Endometrial microvascular endothelial cells (primary cell): ENCODE measurements around the gene ZKSCAN2. TPM values are rescaled to one million over a fixed set of nuclear protein-coding genes. Genes with fewer than 3 reads are reported as not detected.

Experiments
- in situ Hi-C: cut with HindIII; loops from 2 replicates; pipeline ENCODE4 v1.10.0; 2017; ENCODE audit warnings: low sequenced_read_pairs, low pct_unique_long_range_greater_than_20kb; ENCODE audit errors: inconsistent ontology term
- total RNA-seq: library from RNA; depleted of rRNA; stranded (reverse); fragments of >200 nt; gene quantifications from one replicate; pipeline ENCODE4 v1.2.3, GENCODE V29; 2015; ENCODE audit errors: inconsistent ontology term

Gene ZKSCAN2
- total RNA-seq, 1 donor from 2014 or later, result 1.7 TPM

DNA sequence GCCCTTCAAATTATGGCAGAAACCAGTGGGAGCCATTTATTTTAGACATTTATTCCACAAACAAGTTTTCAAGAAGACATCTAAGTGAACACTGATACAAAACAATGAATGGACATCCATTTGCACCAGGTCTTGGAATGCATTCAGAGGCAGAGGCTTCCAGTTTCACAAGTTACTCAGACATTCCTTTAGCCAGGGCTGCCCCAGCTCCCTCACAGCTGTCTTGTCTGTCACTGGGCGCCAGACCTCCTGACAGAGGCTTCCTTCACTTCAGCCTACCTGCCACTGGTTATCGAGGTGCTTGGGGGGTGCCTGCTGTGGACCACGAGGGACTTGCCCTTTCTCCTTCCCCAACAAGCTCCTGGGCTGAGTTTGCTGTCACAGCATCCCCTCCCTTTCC, 21.7 kb downstream of the ZKSCAN2 start:
- in situ Hi-C loops, result no loop called here

DNA sequence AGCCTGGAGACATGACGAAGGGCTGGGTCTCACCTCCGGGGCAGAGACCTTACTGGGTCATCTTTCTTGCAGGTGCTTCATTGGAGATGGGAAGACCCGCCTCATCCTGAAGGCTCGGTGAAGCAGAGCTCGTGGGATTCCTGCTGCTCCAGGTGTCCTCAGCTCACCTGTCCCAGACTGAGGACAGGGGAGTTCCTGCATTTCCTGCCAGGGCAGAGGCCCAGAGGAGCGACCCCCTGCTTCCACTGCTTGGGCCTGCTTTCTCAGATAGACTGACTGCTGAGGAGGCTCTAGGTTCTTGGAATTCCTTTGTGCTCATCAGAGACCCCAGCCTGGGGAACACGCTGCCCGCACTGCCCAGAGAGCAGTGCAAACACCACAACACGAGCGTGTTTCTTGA, 29.3 kb downstream of the ZKSCAN2 start:
- in situ Hi-C loops, result no loop called here

DNA sequence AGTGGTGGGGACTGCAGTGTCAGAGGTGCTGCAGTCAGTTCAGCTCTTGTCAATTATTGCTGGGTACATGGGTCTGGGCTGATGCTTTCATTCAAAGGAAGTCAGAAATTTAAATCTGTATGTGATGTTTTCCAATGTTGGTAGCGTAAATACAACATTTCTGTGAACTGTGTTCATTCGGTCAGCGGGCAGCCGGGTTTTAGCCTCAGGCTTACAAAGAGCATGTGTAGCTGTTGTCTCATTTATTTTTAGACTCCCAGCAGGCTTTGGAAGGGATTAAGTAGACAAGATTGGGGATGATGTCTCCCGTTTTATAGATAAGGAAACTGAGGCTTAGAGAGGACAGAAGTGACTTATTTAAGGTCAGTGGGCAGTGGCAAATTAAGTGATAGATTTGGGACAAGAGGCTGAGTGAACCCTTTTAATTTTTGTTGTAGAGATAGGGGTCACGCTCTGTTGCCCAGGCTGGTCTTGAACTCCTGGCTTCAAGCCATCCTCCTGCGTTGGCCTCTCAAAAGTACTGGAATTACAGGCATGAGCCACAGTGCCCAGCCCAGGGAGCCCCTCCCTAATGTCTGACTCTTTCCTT, 32.8 kb downstream of the ZKSCAN2 start:
- in situ Hi-C loops, result no loop called here

DNA sequence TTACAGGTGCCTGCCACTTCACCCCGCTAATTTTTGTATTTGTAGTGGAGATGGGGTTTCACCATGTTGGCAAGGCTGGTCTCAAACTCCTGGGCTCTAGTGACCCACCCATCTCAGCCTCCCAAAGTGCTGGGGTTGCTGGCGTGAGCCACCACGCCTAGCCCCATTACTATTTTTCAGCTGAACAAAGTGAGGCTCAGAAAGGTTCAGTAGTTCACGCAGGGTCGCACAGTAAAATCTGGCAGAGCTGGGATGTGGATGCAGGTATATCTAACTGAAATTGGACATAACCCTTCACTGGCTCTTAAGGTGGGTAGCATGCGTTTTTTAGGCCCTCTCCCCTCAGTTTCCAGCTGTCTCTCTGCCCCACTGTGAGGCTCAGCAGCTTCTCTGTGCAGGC, 33.7 kb downstream of the ZKSCAN2 start:
- in situ Hi-C loops, result no loop called here

DNA sequence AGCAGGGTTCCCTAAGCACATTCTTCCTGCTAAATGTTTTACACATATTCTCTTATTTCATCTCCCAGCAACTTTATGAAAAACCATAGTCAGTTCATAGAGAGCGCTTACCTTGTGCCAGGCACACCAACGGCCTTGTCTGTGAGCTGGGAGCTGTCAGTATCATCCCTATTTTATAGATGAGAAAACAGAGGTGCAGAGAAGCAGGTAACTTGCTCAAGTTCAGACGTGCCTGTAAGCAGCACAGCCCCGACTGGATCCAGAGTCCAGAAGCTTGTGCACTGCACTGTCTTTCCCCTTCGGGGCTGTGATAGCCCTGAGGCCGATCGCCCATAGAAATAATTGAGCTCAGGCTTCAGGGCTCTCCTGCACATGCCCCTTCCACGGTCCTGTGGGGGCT, 34.7 kb downstream of the ZKSCAN2 start:
- in situ Hi-C loops, result no loop called here

DNA sequence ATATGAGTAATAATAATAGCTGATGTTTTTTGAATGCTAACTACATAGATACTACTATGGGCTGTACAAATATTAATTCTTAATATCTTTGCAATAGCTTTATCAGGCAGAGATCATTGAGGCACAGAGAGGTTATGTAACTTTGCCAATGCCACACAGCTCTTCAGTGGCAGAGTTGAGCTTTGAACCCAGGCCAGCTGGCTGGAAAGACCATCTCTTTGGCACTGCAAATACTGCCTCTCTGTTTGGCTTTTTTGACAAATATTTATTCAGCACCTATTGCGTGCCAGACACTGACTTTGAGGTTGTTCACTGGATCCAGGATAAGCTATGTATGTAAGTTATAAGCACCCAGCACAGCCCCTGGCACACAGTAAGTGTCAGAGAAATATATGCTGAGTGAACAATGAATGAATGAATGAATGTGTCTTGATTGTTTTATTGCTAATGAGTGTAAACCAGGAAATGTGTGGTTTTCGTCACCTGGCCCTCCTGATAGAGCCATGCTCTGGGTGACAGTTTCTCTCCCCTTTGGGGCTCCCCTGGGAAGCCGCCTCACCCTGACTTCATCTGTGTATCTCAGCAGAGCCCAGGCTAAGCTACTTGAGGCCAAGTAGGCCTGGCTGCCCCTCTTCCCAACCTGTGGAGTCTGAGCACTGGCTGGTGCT, 38.4 kb downstream of the ZKSCAN2 start:
- in situ Hi-C loops, result no loop called here

DNA sequence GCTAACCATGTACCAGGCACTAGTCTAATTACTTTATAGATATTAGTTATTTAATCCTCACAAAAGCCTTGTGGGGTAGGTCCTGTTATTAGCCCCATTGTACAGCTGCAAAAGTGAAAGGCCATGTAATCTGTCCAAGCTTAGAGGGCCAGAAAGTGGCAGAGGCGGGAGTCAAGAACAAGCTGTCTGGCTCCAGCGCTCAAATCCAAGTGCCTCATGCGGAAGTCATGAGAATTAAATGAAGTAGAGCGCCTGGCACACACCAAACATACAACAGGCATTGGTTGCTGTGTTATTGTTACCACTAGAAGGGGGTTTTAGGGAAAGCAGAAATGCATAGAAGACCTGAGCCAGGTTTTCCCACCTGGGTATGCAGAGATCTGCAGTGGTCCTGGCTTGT, 39.7 kb downstream of the ZKSCAN2 start:
- in situ Hi-C loops, result no loop called here

DNA sequence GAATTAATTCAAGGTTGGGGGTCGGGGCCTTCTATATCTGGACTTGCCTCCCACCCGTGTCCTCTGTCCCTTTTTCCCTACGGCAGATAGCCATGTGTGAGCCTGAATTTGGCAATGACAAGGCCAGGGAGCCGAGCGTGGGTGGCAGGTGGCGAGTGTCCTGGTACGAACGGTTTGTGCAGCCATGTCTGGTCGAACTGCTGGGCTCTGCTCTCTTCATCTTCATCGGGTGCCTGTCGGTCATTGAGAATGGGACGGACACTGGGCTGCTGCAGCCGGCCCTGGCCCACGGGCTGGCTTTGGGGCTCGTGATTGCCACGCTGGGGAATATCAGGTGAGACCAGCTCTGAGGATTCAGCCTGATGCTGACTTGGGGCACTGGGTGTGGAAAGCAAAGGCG, 40.5 kb downstream of the ZKSCAN2 start:
- in situ Hi-C loops, result no loop called here

DNA sequence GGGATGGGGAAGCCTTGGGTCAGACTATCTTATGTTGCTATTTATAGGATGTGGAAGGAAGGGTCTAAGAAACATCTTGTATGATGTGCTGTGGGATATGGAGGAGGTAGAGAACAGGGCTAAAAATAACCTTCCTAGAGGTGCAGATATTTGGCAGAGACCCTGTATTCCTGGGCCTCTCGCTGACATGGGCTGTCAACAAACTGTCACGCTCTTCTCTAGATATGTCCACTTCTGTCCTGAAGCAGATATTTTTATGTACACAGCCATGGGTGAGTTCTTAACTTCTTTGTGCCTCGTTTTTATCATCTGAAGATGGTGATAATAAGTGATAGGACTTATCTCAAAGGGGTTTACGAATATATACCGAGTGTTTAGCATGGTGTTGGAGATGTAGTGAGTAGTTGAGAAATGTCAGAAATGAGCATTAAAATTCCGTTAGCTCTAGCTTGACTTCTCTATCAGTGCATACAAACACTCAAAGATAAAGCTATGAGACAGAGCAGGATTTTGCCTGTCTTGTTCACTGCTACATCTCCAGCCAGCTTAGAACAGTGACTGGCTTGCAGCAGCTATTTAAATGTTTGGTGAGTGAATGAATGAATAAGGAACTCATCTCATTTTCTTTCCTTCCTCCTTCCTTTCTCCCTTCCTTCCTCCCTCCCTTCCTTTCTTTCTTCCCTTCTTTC, 43.8 kb downstream of the ZKSCAN2 start:
- in situ Hi-C loops, result no loop called here

DNA sequence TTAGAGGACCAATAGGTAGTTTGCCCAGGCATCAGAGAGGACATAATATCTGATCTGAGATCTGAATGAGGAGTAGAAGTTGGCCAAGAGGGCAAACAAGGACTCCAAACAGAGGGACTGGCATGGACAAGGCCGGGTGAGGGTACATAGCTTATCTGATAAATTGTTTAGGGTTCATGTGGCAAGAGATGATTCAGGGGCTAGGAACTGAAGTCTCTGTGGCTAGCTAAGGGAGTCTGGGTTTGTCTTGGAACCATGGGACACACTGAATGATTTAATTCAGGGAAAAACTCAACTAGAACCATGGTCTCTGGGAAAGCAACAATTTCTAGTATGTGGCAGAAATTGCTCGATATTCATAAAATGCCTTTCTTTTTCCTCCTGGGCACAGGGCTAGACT, 45.0 kb downstream of the ZKSCAN2 start:
- in situ Hi-C loops, result no loop called here

DNA sequence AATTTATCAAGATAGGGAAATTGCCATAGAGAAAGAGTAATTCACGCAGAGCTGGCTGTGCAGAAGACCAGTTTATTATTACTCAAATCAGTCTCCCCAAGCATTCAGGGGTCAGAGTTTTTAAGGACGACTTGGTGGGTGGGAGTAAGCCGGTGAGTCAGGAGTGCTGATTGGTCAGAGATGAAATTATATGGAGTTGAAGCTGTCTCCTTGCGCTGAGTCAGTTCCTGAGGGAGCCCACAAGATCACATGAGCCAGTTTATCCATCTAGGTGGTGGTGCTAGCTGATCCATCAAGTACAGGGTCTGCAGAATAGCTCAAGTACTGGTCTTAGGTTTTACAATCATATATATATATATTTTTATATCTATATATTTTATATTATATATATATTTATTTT, 46.9 kb downstream of the ZKSCAN2 start:
- in situ Hi-C loops, result no loop called here

DNA sequence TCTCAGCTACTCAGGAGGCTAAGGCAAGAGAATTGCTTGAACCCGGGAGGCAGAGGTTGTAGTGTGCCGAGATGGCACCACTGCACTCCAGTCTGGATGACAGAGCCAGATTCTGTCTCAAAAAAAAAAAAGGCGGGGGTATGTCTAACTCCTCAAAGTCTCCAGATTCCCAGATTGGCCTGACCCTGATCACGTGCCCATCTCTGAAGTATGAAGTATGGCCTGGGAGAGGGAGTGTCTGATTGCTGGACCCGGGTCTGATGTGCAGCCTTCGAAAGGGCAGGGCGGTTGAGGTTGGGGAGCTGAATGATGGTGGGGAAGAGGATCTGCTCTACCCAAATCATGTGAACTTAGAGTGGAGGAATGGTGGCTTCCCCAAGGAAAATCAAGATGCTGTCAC, 58.2 kb downstream of the ZKSCAN2 start:
- in situ Hi-C loops, result no loop called here

DNA sequence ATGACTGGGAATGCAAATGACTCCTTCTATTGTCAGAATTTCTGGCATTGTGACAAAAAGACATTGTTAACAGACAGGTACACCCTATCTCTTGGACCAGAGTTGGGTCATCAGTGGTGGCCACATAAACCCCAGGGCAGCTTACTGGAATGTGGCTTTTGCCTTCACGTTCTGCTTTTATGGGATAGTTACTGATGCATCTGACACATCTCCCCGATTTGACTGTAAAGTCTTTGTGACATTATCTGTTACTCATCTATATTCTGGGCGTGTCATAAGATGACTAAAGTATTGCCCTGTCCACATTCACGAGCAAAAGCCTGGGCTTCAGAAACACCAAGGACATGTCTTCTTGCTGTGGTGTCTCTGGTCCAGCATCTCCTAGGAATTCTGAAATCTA, 59.6 kb downstream of the ZKSCAN2 start:
- in situ Hi-C loops, result no loop called here

DNA sequence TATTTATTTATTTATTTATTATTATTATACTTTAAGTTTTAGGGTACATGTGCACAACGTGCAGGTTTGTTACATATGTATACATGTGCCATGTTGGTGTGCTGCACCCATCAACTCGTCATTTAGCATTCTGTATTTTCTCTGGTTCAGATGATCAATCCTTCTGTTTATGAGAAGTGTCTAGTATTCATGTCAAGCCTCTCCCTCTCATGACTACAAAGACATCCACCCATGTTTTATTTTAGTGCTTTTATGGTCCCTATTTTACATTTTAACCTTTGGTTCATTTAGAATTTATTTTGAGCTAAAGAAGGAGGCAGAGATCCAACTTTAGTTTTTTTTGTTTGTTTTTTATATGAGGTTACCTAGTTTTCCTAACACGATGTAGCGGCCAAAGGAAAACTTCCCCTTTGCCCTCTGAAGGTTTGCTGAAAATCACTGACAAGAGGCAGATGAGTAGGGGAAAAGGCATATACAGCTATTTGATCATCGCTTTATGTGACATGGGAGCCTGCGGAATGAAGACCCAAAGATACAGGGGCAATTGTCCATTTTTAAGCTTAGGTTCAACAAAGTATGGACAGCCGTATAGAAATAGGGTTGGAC, 63.3 kb downstream of the ZKSCAN2 start:
- in situ Hi-C loops, result no loop called here

DNA sequence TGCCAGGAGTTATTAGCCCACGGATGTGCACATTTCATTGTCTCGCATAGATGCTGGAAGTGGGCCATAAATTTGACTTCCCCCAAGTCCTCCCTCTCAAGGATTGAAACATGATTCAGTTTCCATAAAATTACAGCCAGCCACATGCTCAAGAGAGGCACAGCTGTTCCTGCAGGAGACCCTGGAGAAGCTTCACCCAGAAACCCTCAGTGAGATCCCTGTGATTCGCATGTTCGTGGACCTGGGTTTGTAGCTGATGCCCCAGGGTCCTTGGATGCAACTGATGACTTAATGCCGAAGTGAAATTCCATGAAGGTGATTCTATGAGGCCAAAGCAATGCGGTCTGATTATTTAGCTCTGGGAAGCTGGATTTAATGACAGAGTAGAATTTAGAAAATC, 65.5 kb downstream of the ZKSCAN2 start:
- in situ Hi-C loops, result no loop called here

DNA sequence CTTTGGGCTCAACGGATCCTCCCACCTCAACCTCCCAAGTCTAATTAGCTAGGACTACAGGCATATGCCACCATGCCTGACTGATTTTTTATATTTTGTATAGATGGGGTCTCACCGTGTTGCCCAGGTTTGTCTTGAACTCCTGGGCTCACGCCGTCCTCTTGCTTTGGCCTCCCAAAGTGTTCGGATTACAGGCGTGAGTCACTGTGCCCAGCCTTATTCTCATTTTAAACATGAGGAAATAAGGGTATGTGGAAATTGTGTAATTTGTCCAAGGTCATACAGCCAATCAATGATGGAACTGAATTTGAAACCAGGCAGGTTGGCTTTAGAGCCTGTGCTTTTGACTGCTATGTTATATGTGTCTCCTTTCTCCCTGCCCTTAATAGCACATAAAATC, 68.3 kb downstream of the ZKSCAN2 start:
- in situ Hi-C loops, result no loop called here

DNA sequence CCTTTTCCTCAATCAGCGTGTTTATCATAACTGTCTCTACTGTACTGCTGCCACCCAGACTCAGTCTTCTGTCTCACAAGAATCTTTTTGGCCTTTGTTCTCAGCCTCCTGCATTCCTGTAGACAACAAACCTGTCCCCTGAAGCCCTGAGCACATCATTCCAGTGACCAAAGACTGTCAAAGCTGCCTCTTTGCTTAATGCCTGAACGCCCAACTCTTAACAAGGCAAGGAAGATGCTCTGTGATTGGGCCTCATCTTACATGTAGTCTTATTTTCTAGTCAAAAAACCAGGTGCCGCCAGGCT, 70.2 kb downstream of the ZKSCAN2 start:
- in situ Hi-C loops, result no loop called here
